ENCODE measurements around the gene PAM. TPM values are rescaled to one million over a fixed set of nuclear protein-coding genes. Genes with fewer than 3 reads are reported as not detected.

PAM gene
- total and polyA plus RNA-seq, 12 donors = 488 to 1,485 (median 1,074) TPM

DNA sequence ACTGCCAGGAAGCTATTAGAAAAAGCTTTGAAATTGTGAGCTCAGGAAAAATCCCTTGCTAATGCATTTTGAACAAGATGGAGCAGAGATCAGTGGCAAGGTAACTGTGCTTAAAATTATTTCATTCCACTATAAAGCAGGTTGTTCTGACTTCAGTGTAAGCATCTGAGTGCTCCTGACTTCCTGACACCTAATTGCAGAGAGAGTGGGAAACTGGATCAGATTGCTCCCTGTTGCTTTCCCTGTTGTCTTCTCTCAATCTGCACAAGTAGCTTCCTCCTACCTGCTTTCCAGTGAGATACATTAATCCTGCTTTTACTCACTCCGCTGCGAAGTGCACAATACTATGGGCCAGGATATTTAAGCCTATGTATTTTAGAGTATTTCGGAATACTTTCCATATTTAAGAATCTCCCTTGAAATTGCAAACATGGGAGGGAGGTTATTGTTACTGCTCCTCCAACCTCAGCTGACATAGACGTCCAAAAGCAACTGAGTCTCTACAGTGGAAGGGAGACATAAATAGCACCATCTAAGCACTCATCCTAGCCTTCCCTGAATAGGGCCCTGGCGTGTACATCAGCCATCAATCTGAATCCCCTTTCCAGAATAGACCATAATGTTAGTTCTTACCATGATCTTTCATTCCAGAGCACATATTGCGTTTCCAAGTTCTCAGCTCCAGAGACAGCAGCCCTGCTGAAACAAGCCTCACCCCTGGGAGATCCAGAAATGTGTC, 178.8 kb downstream of the PAM start:
- peak in 2 of 8 donors; percentile 48 to 58 for ATAC-seq
- H3K36me3 ChIP-seq = peaks cover 0 to 58% (median 15%) of the 10 kb centered on the region in 9 donors
- H3K4me3 ChIP-seq = no peak overlapping the region
- peak overlapping the region in 1 of 10 donors; percentile 5 for H3K27ac ChIP-seq
- peaks cover 0 to 42% (median 17%) of the 10 kb centered on the region in 9 donors for H3K4me1 ChIP-seq
- 82 to 89% methylated on average over 6 of the region's 6 CpGs for WGBS, 2 donors
- intact Hi-C loops (cut with DNase I) = no loop called here
- no peak for DNase-seq
- no peaks in the 10 kb centered on the region for H3K9me3 ChIP-seq
- H3K27me3 ChIP-seq = no peaks in the 10 kb centered on the region
- TF ChIP-seq, protein P1, sequence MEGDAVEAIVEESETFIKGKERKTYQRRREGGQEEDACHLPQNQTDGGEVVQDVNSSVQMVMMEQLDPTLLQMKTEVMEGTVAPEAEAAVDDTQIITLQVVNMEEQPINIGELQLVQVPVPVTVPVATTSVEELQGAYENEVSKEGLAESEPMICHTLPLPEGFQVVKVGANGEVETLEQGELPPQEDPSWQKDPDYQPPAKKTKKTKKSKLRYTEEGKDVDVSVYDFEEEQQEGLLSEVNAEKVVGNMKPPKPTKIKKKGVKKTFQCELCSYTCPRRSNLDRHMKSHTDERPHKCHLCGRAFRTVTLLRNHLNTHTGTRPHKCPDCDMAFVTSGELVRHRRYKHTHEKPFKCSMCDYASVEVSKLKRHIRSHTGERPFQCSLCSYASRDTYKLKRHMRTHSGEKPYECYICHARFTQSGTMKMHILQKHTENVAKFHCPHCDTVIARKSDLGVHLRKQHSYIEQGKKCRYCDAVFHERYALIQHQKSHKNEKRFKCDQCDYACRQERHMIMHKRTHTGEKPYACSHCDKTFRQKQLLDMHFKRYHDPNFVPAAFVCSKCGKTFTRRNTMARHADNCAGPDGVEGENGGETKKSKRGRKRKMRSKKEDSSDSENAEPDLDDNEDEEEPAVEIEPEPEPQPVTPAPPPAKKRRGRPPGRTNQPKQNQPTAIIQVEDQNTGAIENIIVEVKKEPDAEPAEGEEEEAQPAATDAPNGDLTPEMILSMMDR (IDR thresholded peaks at IDR 0.05) = no peak

DNA sequence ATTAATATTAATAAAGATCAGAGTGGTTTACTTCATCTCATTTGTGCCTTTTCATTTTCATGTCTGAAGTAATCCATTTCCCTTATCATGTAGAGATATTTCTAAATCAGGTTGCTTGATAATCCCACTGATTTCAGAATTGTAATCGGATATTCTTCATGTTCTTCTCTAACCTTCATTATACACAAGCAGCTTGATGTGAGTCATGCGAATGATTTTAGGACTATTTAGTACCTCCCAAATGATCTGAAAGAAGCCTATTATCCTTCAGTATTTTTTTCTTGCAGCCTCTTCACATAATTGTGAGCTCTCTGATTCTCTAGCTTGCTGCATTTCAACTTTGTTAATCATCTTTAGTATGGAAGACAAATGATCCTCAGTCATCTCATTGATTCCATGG, 182.8 kb downstream of the PAM start:
- Histone ChIP-seq H3K9me3 (no peaks in the 10 kb centered on the region), H3K4me1 (peaks cover 0 to 16% (median 1%) of the 10 kb centered on the region in 9 donors), H3K4me3 (no peak overlapping the region), H3K27ac (no peak overlapping the region), H3K27me3 (no peaks in the 10 kb centered on the region), H3K36me3 (peaks cover 0 to 45% (median 8%) of the 10 kb centered on the region in 9 donors)
- ATAC-seq (no peak), DNase-seq (no peak)
- TF ChIP-seq, protein P1 (IDR thresholded peaks at IDR 0.05) = no peak
- intact Hi-C loops (cut with DNase I) = no loop called here
- WGBS, 2 donors = 86 to 93% methylated on average over 2 of the region's 2 CpGs

DNA sequence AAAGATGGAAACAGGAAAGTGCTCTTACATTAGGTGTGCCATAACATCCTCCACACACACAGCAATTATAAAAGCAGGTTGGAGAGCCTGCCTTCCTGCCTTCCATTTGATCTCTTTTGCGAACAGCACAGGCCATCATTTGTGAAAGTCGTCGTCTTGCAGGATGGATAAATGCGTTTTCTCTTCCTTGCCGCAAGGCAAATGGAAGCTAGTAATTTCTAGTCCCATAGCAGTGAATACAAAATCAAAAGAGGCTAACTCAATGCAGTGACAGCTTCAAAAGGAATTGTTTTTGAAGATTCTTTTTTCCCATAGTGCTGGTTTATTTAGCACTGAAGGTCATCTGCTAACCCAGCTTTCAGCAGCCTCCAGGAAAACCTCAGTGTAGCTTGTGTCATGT, 186.0 kb downstream of the PAM start:
- Histone ChIP-seq H3K4me3 (no peak overlapping the region), H3K36me3 (peaks cover 0 to 49% (median 0%) of the 10 kb centered on the region in 9 donors), H3K27me3 (no peaks in the 10 kb centered on the region), H3K9me3 (no peaks in the 10 kb centered on the region), H3K27ac (no peak overlapping the region), H3K4me1 (peaks cover 0 to 23% (median 0%) of the 10 kb centered on the region in 9 donors)
- 72 to 76% methylated on average over 5 of the region's 5 CpGs for WGBS, 2 donors
- TF ChIP-seq, protein P1 (IDR thresholded peaks at IDR 0.05) = no peak
- intact Hi-C loops (cut with DNase I) = no loop called here
- ATAC-seq (no peak), DNase-seq (no peak)

DNA sequence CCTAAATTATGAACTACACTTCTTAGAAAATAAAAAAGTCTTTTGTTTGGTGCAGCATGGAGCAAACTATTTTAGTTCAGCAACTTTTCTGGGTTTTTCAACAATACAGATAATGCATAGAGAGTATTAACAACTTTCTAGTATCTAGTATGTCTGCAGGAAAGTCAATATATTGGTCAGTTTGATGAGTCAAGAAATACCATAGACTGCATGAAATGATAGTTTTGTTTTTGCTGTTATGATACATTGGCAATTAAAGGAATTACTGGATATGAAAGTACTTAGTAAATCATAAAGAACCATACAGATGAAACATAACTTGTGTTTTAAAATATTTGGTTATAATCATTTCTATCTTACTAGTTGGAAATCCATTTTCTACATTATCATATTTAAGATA, 191.3 kb downstream of the PAM start:
- intact Hi-C loops (cut with DNase I) = no loop called here
- peaks cover 0 to 71% (median 12%) of the 10 kb centered on the region in 9 donors for H3K36me3 ChIP-seq

More for the DNA sequence above, 191.3 kb downstream of the PAM start:
- no peak for ATAC-seq
- Histone ChIP-seq H3K4me1 (peaks cover 0 to 28% (median 0%) of the 10 kb centered on the region in 9 donors), H3K4me3 (no peak overlapping the region), H3K27me3 (no peaks in the 10 kb centered on the region), H3K9me3 (no peaks in the 10 kb centered on the region), H3K27ac (peak overlapping the region in 1 of 10 donors; percentile 8)
- no peak for DNase-seq
- TF ChIP-seq, protein P1 (IDR thresholded peaks at IDR 0.05) = no peak

Measured in heart right ventricle (tissue), 16 donors.